HepG2 (cell line): Measurements from ENCODE around the gene GGA1. TPM values are rescaled to one million over a fixed set of nuclear protein-coding genes. Genes with fewer than 3 reads are reported as not detected.

Experiments used
- CC2D1A ChIP-seq: sonication (generic); formaldehyde crosslinking; IDR thresholded peaks from 2 replicates; pipeline ENCODE4 v1.8.1; 2023; ENCODE audit warnings: mild to moderate bottlenecking, missing genetic modification reagents
- HDAC2 ChIP-seq: sonication (generic); formaldehyde crosslinking; IDR thresholded peaks from 2 replicates; pipeline ENCODE4 v1.4.0; 2020; ENCODE audit warnings: missing genetic modification reagents
- MIER2 ChIP-seq: IDR thresholded peaks from 2 replicates; pipeline ENCODE4 v1.6.1; 2016; ENCODE audit warnings: missing biosample characterization, missing genetic modification reagents
- MXI1 ChIP-seq: IDR thresholded peaks from 3 replicates; pipeline ENCODE4 v1.6.1; 2012; ENCODE audit warnings: low read depth, low read length, inconsistent platforms, borderline replicate concordance
- NBN ChIP-seq: fragments of 450-650 bp; conservative IDR thresholded peaks from 2 replicates; pipeline ENCODE4 v1.6.1; 2017
- NR0B2 ChIP-seq: sonication (generic); formaldehyde crosslinking; IDR thresholded peaks from 2 replicates; pipeline ENCODE4 v1.4.0; 2020; ENCODE audit warnings: mild to moderate bottlenecking, missing genetic modification reagents
- SIN3B ChIP-seq: fragments of 150-350 bp; IDR thresholded peaks from 2 replicates; pipeline ENCODE4 v1.6.1; 2014; ENCODE audit warnings: low read length
- SMC3 ChIP-seq: IDR thresholded peaks from 2 replicates; pipeline ENCODE4 v1.6.1; 2011; ENCODE audit warnings: low read length, improper control_type of control experiment
- SPEN ChIP-seq: sonication (generic); formaldehyde crosslinking; IDR thresholded peaks from 2 replicates; pipeline ENCODE4 v1.5.1; 2020; ENCODE audit warnings: low read depth, mild to moderate bottlenecking, missing genetic modification reagents
- UBTF ChIP-seq: sonication (generic); formaldehyde crosslinking; IDR thresholded peaks from 2 replicates; pipeline ENCODE4 v1.4.0; 2020; ENCODE audit warnings: mild to moderate bottlenecking, missing genetic modification reagents
- ZKSCAN8 ChIP-seq: IDR thresholded peaks from 2 replicates; pipeline ENCODE4 v1.6.1; 2016; ENCODE audit warnings: borderline replicate concordance, missing genetic modification reagents, missing compliant biosample characterization
- ZMYM2 ChIP-seq: sonication (generic); formaldehyde crosslinking; IDR thresholded peaks from 2 replicates; pipeline ENCODE4 v1.8.0; 2022; ENCODE audit warnings: mild to moderate bottlenecking, missing genetic modification reagents
- ZNF124 ChIP-seq: sonication (generic); formaldehyde crosslinking; IDR thresholded peaks from 2 replicates; pipeline ENCODE4 v1.4.0; 2020; ENCODE audit warnings: missing genetic modification reagents
- ZNF136 ChIP-seq: sonication (generic); formaldehyde crosslinking; IDR thresholded peaks from 2 replicates; pipeline ENCODE4 v1.8.1; 2022; ENCODE audit warnings: low read depth, mild to moderate bottlenecking, moderate library complexity, missing genetic modification reagents
- ZNF350 ChIP-seq: sonication (generic); formaldehyde crosslinking; IDR thresholded peaks from 2 replicates; pipeline ENCODE4 v1.4.0; 2020; ENCODE audit warnings: mild to moderate bottlenecking, low read depth, missing genetic modification reagents, borderline replicate concordance
- ZNF678 ChIP-seq: sonication (generic); formaldehyde crosslinking; IDR thresholded peaks from 2 replicates; pipeline ENCODE4 v1.4.0; 2020; ENCODE audit warnings: mild to moderate bottlenecking, missing genetic modification reagents
- ZNF747 ChIP-seq: sonication (generic); formaldehyde crosslinking; IDR thresholded peaks from 2 replicates; pipeline ENCODE4 v1.8.1; 2023; ENCODE audit warnings: missing genetic modification reagents, mild to moderate bottlenecking, borderline replicate concordance
- ZNF781 ChIP-seq: sonication (generic); formaldehyde crosslinking; IDR thresholded peaks from 2 replicates; pipeline ENCODE4 v1.5.1; 2020; ENCODE audit warnings: borderline replicate concordance, mild to moderate bottlenecking, missing genetic modification reagents; ENCODE audit errors: not compliant biosample characterization
- polyA plus RNA-seq, 8 experiments: library from polyadenylated mRNA; depleted of rRNA in 3 of 8; stranded (reverse) in 7 of 8; unstranded in 1 of 8; fragments of >200 nt; fragmentation: Illumina TruSeq in 4 of 8; extraction: Trizol in 4 of 8; gene quantifications; 2 replicates each; pipeline versions ENCODE4 v1.2.1 to v1.2.3, GENCODE V29; 2011 to 2016; ENCODE audit warnings: low read depth in 4 of 8, missing spikeins in 1 of 8, mixed read lengths in 1 of 8; ENCODE audit not compliant: insufficient read depth in 1 of 8
- total RNA-seq, 5 experiments: library from RNA; depleted of rRNA; stranded (reverse); fragments of >200 nt; fragmentation: Illumina TruSeq; extraction: Trizol; gene quantifications; 2 replicates each; pipeline ENCODE4 v1.2.3, GENCODE V29; 2016; ENCODE audit warnings: low read depth in 1 of 5
- TF ChIP-seq, protein P1 (sequence below): sonication (generic); formaldehyde crosslinking; IDR thresholded peaks from 2 replicates; pipeline ENCODE4 v1.4.0; 2020; ENCODE audit warnings: mild to moderate bottlenecking, missing genetic modification reagents

GGA1 gene
- total and polyA plus RNA-seq, 2 of the 13 experiments (the other 11 are each of a cell fraction or from before 2014, with no cell fraction given) = 29.1 to 87.2 TPM

DNA sequence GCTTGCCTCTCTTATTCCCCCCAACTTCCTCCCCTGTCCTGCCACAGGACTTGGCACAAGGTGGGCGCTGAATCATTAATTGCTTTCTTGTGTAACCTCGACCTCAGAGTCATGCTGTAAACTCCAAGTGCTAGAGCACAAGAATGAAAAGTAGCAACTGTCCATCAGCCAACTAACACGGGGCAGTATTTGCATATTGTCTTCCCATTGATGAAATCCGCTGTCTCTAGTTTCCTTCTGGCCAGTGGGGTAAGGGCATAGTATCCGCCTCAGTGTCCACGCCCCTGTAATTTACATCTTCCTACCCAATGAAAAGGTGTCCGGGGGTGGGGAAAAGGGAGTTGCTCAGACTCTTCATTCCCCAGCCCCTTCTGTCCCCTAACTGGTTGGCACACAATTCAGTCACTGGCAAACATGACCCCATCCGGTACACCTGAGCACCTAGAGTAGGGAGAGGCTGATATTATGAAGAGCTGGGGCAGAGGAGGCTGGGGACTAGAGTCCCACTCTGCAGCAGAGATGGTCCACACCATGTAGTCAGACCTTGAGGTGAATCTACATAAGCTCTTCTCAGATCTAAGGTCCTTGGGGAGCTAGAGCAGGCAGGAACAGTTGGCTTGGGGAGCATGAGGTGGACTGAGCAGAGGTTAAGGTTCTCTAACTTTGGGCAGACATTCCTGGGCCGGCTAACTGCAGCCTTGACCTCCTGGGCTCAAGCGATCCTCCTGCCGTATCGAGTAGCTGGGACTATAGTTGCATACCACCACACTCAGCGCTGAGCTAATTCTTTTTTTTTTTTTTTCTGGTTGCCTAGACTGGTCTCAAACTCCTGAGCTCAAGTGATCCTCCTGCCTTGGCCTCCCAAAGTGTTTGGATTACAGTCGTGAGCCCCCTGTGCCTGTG is 6.8 kb upstream of the GGA1 start (continued):
- TF ChIP-seq, protein P1, sequence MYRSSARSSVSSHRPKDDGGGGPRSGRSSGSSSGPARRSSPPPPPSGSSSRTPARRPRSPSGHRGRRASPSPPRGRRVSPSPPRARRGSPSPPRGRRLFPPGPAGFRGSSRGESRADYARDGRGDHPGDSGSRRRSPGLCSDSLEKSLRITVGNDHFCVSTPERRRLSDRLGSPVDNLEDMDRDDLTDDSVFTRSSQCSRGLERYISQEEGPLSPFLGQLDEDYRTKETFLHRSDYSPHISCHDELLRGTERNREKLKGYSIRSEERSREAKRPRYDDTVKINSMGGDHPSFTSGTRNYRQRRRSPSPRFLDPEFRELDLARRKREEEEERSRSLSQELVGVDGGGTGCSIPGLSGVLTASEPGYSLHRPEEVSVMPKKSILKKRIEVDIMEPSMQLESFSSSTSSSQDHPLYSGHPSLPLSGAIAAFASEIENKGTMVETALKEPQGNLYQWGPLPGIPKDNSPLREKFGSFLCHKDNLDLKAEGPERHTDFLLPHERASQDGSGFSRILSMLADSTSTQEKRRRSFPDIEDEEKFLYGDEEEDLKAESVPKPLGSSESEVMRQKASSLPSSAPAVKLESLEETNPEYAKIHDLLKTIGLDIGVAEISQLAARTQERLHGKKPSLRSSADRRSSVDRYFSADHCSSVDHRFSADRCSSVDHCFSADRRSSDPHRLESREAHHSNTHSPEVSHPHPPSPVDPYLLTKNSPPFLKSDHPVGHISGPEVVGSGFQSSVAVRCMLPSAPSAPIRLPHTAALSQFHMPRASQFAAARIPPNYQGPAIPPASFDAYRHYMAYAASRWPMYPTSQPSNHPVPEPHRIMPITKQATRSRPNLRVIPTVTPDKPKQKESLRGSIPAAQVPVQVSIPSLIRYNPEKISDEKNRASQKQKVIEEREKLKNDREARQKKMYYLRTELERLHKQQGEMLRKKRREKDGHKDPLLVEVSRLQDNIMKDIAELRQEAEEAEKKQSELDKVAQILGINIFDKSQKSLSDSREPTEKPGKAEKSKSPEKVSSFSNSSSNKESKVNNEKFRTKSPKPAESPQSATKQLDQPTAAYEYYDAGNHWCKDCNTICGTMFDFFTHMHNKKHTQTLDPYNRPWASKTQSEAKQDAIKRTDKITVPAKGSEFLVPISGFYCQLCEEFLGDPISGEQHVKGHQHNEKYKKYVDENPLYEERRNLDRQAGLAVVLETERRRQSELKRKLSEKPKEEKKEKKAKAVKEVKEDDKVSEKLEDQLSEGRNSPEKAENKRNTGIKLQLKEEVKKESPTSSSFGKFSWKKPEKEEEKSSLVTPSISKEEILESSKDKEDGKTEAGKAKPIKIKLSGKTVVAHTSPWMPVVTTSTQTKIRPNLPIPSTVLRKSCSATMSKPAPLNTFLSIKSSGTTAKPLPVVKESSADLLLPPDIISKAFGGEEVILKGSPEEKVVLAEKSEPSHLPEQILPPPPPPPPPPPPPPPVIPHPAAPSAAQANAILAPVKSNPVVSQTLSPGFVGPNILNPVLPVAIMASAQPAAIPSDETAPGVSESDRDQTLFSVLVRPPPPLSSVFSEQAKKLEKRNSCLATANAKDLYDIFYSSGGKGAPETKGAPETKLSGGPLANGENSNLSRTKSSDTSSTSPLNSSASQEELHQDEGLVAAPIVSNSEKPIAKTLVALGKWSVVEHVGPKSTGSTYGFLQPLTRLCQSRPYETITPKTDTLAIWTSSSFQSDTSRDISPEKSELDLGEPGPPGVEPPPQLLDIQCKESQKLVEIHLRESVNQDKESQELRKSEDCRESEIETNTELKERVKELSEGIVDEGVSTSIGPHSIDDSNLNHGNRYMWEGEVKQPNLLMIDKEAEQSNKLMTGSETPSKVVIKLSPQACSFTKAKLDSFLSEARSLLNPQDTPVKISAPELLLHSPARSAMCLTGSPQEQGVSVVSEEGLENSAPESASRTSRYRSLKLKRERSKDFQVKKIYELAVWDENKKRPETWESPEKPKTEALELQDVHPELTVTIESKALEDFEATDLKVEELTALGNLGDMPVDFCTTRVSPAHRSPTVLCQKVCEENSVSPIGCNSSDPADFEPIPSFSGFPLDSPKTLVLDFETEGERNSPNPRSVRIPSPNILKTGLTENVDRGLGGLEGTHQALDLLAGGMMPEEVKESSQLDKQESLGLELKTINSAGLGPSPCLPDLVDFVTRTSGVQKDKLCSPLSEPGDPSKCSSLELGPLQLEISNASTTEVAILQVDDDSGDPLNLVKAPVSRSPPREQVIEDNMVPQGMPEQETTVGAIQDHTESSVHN = no peak
- TF ChIP-seq SPEN (CRISPR knock-in tag) (no peak), ZNF350 (CRISPR knock-in tag) (no peak), SIN3B (no peak), MIER2 (CRISPR knock-in tag) (no peak), ZNF678 (CRISPR knock-in tag) (no peak), UBTF (CRISPR knock-in tag) (no peak), ZKSCAN8 (no peak), NR0B2 (CRISPR knock-in tag) (no peak), CC2D1A (CRISPR knock-in tag) (no peak), MXI1 (no peak), HDAC2 (CRISPR knock-in tag) (no peak; the same call in 1 of the 2 replicates), NBN (no peak), ZNF136 (no peak), ZNF747 (CRISPR knock-in tag) (no peak), ZNF781 (CRISPR knock-in tag) (no peak), SMC3 (no peak), ZMYM2 (no peak), ZNF124 (CRISPR knock-in tag) (no peak)
